HTERT RPE-1 (cell line): ENCODE results near the gene ANKLE1.

Source experiments
- in situ Hi-C: fragments of 300-500 bp; cut with MboI; formaldehyde crosslinking; loops from 4 replicates; pipeline ENCODE4 v1.14.3; 2020; ENCODE audit warnings: low sequenced_read_pairs

ANKLE1 gene

DNA sequence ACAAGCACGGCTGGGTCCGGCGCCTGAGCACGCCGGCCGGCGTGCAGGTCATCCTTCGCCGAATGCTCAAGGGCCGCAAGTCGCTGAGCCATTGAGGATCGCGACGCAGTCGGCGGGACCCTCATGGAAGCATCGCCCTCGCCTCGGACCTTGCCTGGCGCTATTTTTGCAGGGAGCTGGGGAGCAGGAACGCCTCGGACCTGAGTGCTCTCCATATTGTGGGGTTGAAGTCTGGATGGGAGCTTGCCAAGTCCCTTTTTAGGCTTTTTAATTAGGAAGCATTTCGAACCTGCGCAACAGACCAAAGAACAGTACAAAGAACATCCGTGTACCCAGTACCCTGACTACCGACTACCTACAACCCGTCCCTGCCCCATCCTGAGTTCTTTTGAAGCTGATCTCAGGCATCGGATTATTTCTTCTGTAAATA is 24.6 kb downstream of the ANKLE1 start:
- in situ Hi-C loops, result no loop called here

DNA sequence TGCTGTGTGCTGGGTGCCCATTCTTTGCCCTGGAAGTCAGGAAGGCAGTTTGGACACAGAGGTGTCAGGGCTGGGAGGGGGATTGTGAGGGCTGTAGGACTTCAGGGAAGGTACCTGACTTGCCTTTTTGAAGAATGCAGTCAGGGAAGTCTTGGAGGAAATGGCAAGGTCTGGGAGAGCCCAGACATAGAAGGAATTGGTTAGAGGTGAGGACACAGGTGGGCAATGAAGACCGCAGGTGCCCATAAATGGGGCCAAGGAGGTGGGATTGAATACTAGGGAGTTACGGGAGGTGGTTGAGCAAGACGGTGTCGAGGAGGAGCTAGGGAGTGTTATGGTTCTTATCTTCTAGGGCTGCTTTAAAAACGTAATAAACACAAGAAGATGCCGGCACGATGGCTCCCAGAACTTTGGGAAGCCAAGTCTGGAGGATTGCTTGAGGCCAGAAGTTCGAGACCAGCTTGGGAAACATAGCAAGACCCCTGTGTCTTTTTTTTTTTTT is 26.2 kb downstream of the ANKLE1 start:
- in situ Hi-C loops, result no loop called here

DNA sequence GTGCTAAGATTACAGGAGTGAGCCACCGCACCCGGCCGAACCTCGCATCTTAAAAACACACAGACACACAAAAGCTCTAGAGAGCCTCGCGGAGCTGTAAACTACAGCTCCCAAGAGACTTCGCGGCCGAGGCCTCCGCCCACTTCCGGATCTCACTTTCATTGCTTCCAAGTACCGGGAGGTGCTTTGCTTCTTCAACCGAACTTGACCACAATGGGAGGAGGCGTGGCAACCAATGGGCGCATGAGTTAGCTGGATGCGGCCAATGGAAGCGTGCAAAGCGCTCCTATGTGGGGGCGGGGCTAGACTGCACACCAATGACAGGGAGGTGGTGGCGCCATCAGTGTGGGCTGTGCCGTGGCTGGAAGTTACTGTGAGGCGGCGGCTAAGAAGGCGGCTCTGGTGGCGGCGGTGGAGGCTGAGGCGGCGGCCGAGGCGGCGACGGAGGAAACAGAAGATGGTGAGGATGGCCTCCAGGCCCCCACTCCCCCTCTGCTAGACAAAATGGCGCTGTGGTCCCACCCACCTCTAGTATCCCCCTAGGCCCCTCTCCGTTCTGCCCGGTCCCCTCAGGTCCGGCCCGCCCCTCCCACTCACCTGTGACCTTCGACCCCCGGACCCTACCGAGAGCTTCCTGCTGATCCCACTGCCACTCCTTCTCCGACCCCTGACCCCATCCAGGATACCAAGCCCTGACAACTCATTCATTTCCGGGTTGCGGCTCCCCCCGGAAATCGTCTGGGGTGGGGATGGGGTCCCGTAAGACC is 27.7 kb downstream of the ANKLE1 start, which contains the start of gene DDA1:
DDA1 (plus strand) TSS at position 366 of the 767 bp plus-strand sequence; CDS start at position 458, 92 bp downstream.
- in situ Hi-C loops, result no loop called here

DNA sequence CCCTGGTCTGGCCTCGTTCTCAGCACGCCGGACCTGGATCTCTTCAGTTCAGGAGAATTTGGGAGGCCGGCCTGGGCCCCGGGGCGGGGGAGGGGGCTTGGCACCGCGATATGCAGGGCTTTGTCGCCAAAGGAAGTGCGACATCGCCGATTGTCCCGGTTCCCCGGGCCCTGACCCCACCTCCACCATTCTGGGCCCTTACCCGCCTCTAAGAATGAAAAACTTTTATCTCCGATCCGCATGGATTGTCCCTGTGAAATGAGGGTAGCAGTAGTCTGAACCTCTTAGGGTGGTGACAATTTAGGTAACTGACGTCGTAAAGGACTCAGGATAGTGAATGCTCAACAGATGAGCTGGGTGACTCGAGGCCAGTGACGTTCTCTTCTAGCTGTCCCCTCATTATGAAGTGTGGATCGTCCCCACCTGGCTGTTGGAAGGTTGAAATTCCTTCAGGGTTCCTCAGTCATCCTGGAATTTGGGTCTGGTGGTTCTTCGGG is 28.3 kb downstream of the ANKLE1 start:
- in situ Hi-C loops, result no loop called here

DNA sequence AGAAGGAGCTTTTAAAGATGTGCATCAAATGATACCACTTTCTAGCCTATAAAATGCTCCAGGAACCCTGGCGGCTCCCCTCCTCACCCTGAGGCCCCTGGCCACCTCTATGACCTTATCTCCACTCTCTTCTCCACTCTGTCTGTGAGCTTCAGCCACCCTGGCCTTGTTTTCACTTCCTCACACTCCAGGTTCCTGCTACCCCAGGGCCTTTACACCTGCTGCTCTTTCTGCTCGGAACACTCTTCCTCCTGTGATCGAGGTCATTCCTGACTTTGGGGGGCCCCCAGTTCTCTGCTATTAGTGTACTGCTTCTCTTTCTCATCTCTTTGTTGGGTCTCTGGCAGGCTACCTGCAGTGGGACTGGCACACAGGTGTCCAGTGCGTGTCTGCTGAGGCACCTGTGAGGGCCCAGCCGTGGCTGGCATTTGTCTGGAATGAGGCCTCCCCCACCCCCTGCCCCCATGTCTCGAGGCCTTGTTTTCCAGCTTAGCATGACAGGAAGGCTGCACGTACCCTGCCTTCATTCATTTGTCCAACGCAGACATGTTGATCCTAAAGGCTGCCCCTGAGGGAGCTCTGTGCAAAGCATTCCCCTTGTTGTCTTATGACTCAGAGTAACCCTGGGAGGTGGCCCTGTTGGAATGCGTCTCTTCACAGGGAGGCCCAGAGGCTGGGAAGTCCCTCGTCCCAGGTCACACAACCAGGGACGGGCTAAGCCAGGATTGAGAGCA is 29.9 kb downstream of the ANKLE1 start:
- in situ Hi-C loops, result no loop called here

DNA sequence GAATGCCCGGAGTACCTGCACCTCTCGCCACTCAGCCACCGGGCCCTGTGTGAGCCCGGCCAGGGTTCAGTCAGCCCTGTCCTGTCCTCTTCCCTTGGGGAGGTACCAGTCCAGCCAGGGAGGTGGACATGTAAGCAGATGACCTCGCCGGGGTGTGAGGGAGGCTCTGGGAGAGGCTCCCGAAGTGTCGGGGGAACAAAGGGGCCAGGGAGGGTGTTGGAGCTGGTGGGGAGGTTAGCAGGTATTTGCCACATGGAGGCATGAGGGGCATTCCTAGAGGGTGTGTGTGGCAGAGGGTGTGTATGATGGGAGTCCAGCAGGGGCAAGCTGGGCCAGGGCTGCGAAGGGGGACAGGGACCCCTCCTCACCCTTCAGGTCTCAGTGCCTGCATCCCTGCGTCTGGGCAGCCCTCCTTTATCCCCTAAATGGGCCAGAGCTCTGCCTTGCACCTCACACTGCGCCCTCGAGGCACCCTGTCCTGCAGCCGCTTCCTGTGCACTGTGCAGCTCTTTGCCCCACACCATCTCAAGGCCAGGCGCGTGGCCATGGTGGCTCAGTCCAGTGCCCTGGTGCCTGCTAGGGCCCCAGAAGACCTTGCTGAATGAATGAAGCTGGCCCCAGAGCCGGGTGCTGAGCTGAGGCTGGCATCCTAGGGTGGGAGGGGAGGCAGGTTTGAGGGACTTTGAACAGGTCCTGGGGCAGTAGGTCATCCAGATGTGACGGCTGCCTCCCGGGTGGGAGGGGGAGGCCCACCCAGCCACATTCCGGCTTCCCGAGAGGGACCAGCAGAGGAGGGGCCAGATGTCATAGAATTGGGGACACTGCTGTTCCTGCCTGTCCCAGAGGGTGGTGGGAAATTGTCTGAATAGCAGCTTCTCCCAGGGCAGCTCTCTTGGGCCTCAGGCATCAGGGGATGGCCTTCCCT is 30.8 kb downstream of the ANKLE1 start:
- in situ Hi-C loops, result no loop called here

DNA sequence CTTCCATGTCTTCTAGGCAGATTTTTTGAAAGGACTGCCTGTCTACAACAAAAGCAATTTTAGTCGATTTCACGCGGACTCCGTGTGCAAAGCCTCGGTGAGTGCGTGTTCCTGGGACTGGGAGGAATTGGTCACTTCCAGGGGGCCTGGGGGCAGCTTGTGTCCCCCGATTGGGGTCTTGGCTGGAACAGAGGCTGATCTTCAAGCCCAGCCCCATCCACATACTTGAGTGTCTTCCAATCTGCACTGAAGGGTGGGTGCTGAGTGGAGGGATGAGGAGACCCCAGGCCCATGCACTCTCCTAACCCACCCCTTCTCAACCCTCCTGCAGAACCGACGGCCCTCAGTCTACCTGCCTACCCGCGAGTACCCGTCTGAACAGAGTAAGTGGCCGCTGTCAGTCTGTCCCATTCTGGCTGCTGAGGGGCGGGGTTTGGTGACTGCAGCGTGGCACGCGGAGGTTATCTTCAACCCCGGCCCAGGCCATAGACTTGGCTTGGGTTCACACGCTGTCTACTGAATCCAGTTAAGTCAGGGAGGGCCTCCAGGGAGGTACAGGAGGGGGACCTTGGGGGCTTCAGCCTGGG is 32.4 kb downstream of the ANKLE1 start:
- in situ Hi-C loops, result no loop called here

DNA sequence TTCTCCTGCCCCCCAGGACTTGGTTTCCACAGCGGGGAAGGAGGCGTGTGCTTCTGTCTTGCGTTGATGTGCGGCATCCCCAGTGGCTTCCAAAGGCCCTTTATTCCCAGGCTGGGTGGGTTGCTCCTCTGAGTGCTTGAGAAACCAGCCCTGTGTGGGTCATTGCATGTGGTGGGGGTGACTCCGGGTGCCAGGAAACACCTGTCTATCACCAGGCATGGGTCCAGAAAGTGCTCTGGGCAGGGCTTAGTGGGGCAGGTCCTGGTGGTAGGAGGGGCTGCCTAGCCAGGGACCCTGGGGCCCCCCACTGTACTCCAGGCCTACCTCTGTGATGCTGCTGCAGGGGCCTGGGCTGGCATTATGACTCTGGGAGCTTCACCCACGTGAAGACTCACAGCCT is 37.3 kb downstream of the ANKLE1 start:
- in situ Hi-C loops, result no loop called here

DNA sequence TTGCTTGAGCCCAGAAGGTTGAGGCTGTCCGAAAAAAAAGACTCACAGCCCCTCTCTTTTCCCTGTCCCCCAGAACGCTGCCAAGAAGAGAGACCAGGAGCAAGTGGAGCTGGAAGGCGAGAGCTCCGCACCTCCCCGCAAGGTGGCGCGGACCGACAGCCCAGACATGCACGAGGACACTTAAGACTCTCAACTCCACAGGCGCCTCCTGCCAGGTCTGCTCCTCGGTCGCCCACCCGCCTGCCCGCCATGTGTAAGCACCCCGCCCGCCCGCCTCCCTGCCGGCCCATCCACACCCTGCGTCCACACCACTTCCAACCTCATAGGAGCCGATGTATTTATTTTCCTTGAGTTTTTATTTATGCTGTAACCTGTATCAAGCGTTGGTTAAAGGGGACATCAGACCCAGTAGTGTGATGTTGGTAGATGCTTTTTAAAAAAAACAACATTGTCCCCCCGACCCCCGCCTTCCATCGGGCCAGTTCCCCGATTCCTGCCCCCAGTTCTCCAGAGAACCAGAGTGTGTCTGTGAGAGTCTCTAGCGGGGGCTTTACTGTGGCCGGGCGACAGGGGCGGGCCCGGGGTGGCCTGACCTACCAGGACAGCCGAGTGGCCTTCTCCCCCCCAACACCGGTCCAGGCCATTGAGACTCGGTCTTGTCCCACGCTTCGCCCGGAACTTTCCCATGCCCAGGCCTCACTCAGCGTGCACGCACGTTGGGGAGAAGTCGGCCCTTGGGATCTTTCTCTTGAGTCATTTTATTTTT is 38.0 kb downstream of the ANKLE1 start:
- in situ Hi-C loops, result no loop called here

DNA sequence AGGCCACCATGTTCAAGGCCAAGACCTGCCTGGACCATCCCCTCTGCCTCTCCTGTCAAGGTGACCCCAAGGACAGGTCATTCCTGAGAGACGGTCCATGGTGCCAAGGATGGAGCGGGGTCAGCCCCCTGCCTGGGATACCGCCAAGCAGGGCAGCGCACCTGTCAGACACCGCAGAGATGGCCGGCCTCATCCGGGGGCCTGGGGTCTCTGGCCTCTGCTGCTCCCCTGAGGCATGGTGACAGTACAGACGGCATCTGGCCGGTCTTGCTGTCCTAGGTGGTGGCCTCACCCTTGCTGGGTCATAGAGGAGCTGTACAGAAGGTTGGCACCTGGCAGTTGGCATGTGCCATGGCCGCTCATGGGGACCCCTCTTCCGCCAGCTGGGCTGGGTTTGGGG is 38.7 kb downstream of the ANKLE1 start:
- in situ Hi-C loops, result no loop called here

DNA sequence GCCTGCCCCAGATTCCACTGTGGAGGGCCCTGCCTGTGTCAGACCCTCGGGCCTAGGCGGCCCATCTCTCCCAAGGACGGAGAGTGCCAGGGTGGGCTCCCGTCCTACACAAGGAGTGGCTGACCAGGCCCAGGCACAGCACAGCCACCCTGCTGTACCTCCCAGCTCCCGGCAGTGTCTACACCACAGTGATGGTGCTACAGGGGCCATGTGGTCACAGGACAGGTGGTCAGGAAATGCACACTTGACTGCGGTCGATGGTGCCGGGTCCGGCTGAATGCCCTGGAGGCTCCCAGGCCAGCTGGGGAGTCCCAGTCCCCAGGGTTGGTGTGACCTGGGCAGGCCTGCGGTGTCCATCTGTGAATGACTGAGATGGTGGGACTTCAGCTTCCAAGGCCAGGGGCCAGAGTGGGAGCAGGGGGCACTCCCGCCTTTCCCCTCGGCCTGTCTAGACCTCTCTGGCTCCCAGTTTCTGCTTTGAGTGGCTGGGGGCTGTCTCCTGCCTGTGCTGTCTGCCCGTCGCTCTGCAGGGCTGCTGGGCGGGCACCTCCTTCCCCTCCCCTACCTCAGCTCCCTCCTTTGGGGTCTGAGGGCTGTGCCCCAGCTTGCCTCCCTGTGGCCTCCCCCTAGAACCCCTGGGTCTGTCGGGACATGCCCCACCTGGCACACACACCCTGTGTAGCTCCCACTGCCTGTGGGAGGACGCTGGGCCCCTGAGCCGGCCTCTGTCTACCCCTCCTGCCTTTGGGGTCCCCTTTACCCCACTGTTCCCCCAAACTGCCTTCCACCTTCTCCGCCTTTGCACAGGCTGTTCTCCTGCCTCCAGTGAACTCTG is 40.2 kb downstream of the ANKLE1 start:
- in situ Hi-C loops, result no loop called here

DNA sequence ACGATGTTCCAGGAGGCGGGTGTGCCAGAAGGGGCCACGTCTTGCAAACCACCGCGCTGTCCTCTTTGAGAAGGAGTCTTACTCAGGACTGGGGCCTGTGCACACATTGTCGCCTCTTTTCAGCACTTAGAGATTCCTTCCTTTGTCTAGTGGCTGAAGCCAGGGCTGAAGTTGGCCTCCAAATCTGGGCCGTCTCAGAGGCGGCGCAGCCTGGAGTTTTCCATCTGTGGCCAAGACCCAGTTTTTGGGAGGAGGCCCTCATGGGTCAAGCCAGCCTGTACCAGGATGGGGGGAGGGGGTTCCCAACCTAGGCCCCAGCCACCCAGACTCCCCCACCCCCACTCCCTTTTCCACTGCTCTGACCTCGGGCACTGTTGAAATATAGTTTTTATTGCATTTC is 41.2 kb downstream of the ANKLE1 start:
- in situ Hi-C loops, result no loop called here

DNA sequence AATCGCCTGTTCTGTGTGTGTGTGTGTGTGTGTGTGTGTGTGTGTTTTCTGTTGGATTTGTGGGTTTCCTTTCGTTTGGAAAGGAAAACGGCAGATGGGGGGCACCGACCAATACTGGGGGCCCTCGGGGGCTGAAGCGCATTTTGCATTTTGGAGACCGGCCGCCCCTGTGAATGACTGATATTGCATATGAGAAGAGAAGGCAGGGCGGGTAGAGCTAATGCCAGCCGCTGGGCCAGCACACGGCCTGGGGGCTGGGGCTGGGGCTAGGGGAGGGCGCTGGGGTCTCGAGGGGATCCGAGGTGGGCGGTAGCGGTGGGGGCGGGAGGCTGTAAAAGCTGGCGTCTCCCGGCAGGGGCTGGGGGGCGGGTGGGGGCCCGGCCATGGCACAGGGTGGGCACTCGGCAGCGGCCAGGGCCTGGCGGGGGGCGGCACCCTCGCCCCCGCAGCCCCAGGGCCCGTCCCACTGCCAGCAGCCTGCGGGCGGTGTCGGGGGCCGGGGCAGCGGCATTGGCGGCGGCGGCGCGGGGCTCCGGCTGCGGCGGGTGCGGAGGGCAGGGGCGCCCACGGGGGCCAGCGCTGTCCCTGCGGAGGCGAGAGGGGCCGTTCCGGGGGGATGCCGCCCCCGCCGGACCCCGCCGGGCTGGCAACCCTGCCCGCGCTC is 41.7 kb downstream of the ANKLE1 start:
- in situ Hi-C loops, result no loop called here

DNA sequence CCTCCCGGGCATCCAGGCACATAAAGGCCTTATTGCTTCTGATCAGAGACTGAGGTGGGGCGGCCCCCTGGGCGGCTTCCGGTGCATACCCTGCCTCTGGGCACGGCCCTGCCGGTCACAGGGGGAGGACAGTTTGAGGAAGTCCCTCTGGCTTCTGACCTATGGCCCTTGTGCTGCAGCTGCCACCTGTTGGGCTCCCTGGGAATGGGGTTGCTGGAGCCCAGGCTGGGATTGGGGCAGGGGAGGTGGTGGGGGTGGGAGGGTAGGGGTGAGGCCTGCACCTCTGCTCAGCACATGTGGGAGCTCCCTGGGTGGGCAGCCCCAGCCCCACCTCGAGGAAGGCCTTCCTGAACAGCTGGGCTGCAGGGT is 42.2 kb downstream of the ANKLE1 start:
- in situ Hi-C loops, result no loop called here

DNA sequence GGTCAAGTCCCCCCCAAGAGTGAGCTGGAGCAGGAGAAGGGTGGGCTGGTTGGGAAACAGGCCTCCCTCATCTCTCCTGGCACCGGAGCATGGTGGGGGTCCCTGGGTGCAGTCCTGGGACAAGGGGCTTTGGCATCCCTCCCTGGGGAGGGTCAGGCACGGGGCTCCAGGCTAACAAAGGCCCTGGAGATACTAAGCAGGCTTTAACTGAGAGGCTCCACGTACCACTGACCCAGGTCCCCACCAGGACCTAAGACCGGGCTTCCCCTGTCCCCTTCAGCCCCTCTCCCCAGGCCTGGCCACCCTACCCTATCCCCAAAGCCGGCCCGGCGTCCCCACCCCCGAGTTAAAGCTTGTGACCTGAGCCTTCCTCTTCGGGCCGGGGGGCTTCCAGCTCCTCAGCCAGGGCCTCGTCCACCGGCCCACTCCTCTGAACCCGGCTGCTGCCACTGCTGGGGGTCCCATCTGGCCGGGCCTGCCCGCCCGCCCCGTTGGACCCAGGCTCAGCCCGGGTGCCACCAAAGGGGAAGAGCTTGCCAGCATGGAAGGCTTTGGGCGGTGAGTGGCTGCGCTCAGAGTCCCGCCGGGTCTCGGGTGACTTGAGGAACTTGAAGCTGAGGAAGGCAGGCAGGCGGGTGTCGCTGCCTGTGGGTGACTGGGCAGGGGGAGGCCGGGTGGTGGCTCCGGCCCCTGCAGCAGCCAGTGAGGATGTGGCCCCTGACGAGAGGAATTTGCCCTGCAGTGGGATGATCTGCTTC is 42.8 kb downstream of the ANKLE1 start:
- in situ Hi-C loops, result no loop called here

DNA sequence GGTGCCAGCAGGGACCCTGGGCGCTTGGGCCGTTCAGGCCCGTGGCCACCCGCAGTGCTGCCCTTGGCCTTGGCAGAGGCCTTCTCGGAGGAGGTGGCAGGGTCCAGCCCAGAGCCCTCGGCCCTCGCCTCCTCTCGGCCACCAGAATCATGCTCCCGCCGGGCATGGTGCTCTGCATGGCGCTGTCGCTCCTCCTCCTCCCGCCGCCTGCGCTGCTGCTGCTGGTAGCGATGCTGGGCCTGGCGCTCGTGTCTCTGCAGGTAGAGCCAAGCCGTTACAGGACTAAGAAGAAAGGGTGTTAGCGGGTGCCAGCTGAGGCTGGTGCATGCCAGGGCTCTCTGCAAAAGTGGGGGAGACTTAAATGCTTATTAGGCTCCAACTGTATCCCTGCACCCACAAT is 43.4 kb downstream of the ANKLE1 start:
- in situ Hi-C loops, result no loop called here

DNA sequence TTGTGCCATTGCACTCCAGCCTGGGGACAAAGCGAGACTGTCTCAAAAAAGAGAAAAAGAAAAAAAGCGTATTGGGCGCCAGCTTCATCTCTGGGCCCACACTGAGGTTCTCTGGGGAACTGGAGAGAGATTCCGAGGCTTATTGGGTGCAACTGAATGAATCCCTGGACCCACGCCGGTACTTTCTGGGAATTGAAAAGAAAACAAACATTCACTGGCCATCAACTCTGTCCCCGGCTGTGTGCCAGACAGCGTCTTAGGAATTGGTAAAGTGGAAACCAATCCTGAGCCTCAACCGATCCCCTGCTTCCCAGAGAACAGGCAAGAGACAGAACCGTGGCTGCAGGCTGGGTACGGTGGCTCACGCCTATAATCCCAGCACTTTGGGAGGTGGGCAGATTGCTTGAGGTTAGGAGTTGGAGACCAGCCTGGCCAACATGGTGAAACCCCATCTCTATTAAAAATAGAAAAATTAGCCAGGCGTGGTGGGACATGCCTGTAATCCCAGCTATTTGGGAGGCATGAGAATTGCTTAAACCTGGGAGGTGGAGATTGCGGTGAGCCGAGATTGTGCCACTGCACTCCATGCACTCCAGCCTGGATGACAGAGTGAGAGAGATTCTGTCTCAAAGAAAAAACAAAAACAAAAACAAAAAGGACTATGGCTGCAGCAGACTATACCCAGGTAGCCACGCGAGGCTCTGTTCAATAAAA is 44.3 kb downstream of the ANKLE1 start:
- in situ Hi-C loops, result no loop called here
